IMR-90 (cell line): ENCODE measurements around the gene NCKAP5L. TPM values are rescaled to one million over a fixed set of nuclear protein-coding genes. Genes with fewer than 3 reads are reported as not detected.
A peak's percentile ranks its signal among the peaks of the same experiment; 100 is the strongest.

ENCODE experiments used
- ATAC-seq: fragments of 200-7000 bp; cut with Tn5 transposase; 2 replicates; pipeline ENCODE4 v1.9.1; 2020; ENCODE audit warnings: low read depth, mild to moderate bottlenecking, moderate library complexity
- BruUV-seq: library from RNA; stranded (reverse); fragments of 400-500 nt; replicated peaks from 2 replicates; lab custom pipeline; 2021; lab: Mats Ljungman, UMichigan
- CTCF ChIA-PET: fragments of 300-600 bp; formaldehyde crosslinking; extraction: SDS; loops from one replicate; lab custom pipeline; 2021; ENCODE audit warnings: antibody characterized with exemption; lab: Yijun Ruan, JAX
- POLR2A ChIA-PET: fragments of 300-600 bp; sonication (Branson Sonifier 250); formaldehyde crosslinking; loops from one replicate; lab custom pipeline; 2022; ENCODE audit warnings: antibody characterized with exemption; ENCODE audit not compliant: unreplicated experiment; lab: Charles Lee
- DNase-seq: peaks from one replicate; pipeline ENCODE4 v3.0.0; 2013
- H2AFZ ChIP-seq: replicated peaks from 2 replicates; pipeline ENCODE3; 2013; ENCODE audit warnings: low read length, mild to moderate bottlenecking; ENCODE audit not compliant: poor library complexity
- H2AK5ac ChIP-seq: 2 replicates; pipeline ENCODE4 v1.6.1; 2013; ENCODE audit warnings: low read depth, low read length, inconsistent platforms
- H2AK9ac ChIP-seq: replicated peaks from 2 replicates; pipeline ENCODE3; 2013; ENCODE audit warnings: mild to moderate bottlenecking, low read depth, low read length, moderate library complexity; ENCODE audit not compliant: poor library complexity
- H2BK120ac ChIP-seq: 2 replicates; pipeline ENCODE4 v1.6.1; 2013; ENCODE audit warnings: low read depth, low read length, inconsistent platforms
- H2BK15ac ChIP-seq: 3 replicates; pipeline ENCODE4 v1.6.1; 2013; ENCODE audit warnings: low read depth, low read length, inconsistent platforms
- H2BK20ac ChIP-seq: 2 replicates; pipeline ENCODE4 v1.6.1; 2013; ENCODE audit warnings: low read depth, mild to moderate bottlenecking, inconsistent platforms, low read length, moderate library complexity
- H2BK5ac ChIP-seq: 2 replicates; pipeline ENCODE4 v1.6.1; 2013; ENCODE audit warnings: mild to moderate bottlenecking, low read depth, low read length, inconsistent platforms; ENCODE audit not compliant: poor library complexity, severe bottlenecking
- H3K14ac ChIP-seq: replicated peaks from 2 replicates; pipeline ENCODE4 v1.6.1; 2013; ENCODE audit warnings: low read depth, low read length, inconsistent platforms
- H3K18ac ChIP-seq: 2 replicates; pipeline ENCODE4 v1.6.1; 2013; ENCODE audit warnings: low read depth, low read length, control low read depth
- H3K23ac ChIP-seq: 2 replicates; pipeline ENCODE4 v1.6.1; 2013; ENCODE audit warnings: low read depth, low read length, inconsistent platforms
- H3K27ac ChIP-seq: 2 replicates; pipeline ENCODE4 v1.5.1; 2013; ENCODE audit warnings: mild to moderate bottlenecking, control low read depth, low read length; ENCODE audit not compliant: insufficient read depth
- H3K27me3 ChIP-seq: 2 replicates; pipeline ENCODE4 v1.6.1; 2013; ENCODE audit warnings: low read length; ENCODE audit not compliant: control insufficient read depth, insufficient read depth
- H3K36me3 ChIP-seq: 2 replicates; pipeline ENCODE4 v1.6.1; 2013; ENCODE audit warnings: low read length, mixed read lengths; ENCODE audit not compliant: control insufficient read depth, insufficient read depth
- H3K4ac ChIP-seq: 2 replicates; pipeline ENCODE4 v1.6.1; 2013; ENCODE audit warnings: low read depth, low read length, inconsistent platforms
- H3K4me1 ChIP-seq: 2 replicates; pipeline ENCODE4 v1.6.1; 2013; ENCODE audit warnings: low read length, mixed read lengths; ENCODE audit not compliant: control insufficient read depth, insufficient read depth
- H3K4me2 ChIP-seq: 2 replicates; pipeline ENCODE4 v1.6.1; 2013; ENCODE audit warnings: low read depth, mild to moderate bottlenecking, control low read depth, low read length, moderate library complexity
- H3K4me3 ChIP-seq: 2 replicates; pipeline ENCODE4 v1.5.1; 2013; ENCODE audit warnings: low read depth, mild to moderate bottlenecking, control low read depth, low read length, moderate library complexity; ENCODE audit not compliant: insufficient read depth
- H3K56ac ChIP-seq: 2 replicates; pipeline ENCODE4 v1.6.1; 2013; ENCODE audit warnings: low read length, inconsistent platforms; ENCODE audit not compliant: insufficient read depth; ENCODE audit errors: extremely low read depth
- H3K79me1 ChIP-seq, 2 experiments: 2 replicates each; pipeline ENCODE4 v1.6.1; 2013; ENCODE audit warnings: low read length in 2 of 2, inconsistent platforms in 1 of 2, low read depth in 1 of 2
- H3K9ac ChIP-seq: 2 replicates; pipeline ENCODE4 v1.6.1; 2013; ENCODE audit warnings: low read depth, low read length, control low read depth
- H3K9me1 ChIP-seq: 2 replicates; pipeline ENCODE4 v1.6.1; 2013; ENCODE audit warnings: low read length, inconsistent platforms; ENCODE audit not compliant: insufficient read depth
- H3K9me3 ChIP-seq: 2 replicates; pipeline ENCODE4 v1.6.1; 2013; ENCODE audit warnings: low read length; ENCODE audit not compliant: control insufficient read depth, insufficient read depth
- H4K20me1 ChIP-seq: 2 replicates; pipeline ENCODE4 v1.6.1; 2013; ENCODE audit warnings: low read length, inconsistent platforms; ENCODE audit not compliant: insufficient read depth
- H4K5ac ChIP-seq: 2 replicates; pipeline ENCODE4 v1.6.1; 2013; ENCODE audit warnings: mild to moderate bottlenecking, low read depth, low read length, control low read depth
- H4K8ac ChIP-seq, 2 experiments: 2 replicates each; pipeline ENCODE4 v1.6.1; 2013; ENCODE audit warnings: low read depth in 2 of 2, low read length in 2 of 2, control low read depth in 1 of 2, inconsistent platforms in 1 of 2
- H4K91ac ChIP-seq: 2 replicates; pipeline ENCODE4 v1.6.1; 2013; ENCODE audit warnings: low read depth, low read length, inconsistent platforms; ENCODE audit not compliant: insufficient read depth
- BHLHE40 ChIP-seq: fragments of 150-350 bp; IDR thresholded peaks from 2 replicates; pipeline ENCODE4 v1.6.1; 2016; ENCODE audit warnings: mild to moderate bottlenecking, low read depth, low read length
- CEBPB ChIP-seq: IDR thresholded peaks from 2 replicates; pipeline ENCODE4 v1.6.1; 2012; ENCODE audit warnings: low read depth, low read length, improper control_type of control experiment
- CHD1 ChIP-seq: IDR thresholded peaks from 2 replicates; pipeline ENCODE4 v1.6.1; 2012; ENCODE audit warnings: low read depth, low read length, improper control_type of control experiment
- FOS ChIP-seq: fragments of 150-350 bp; IDR thresholded peaks from 2 replicates; pipeline ENCODE4 v1.6.1; 2016; ENCODE audit warnings: low read depth, low read length
- MAFK ChIP-seq: IDR thresholded peaks from 2 replicates; pipeline ENCODE4 v1.6.1; 2012; ENCODE audit warnings: low read depth, low read length, improper control_type of control experiment
- MAZ ChIP-seq: IDR thresholded peaks from 2 replicates; pipeline ENCODE4 v1.6.1; 2012; ENCODE audit warnings: low read depth, mild to moderate bottlenecking, low read length, improper control_type of control experiment, moderate library complexity, borderline replicate concordance
- NFE2L2 ChIP-seq: fragments of 150-350 bp; IDR thresholded peaks from 2 replicates; pipeline ENCODE4 v1.6.1; 2016; ENCODE audit warnings: low read depth, mild to moderate bottlenecking, low read length
- POLR2A ChIP-seq: IDR thresholded peaks from 2 replicates; pipeline ENCODE4 v1.6.1; 2012; ENCODE audit warnings: mild to moderate bottlenecking, low read depth, low read length
- RAD21 ChIP-seq: IDR thresholded peaks from 2 replicates; pipeline ENCODE4 v1.6.1; 2012; ENCODE audit warnings: low read length, improper control_type of control experiment
- RCOR1 ChIP-seq: IDR thresholded peaks from 2 replicates; pipeline ENCODE4 v1.6.1; 2012; ENCODE audit warnings: mild to moderate bottlenecking, low read length, improper control_type of control experiment; ENCODE audit not compliant: insufficient replicate concordance
- RFX5 ChIP-seq: IDR thresholded peaks from 2 replicates; pipeline ENCODE4 v1.8.0; 2012; ENCODE audit warnings: low read depth, mild to moderate bottlenecking, low read length, moderate library complexity
- WGBS, 2 experiments: methylation state at CpG; one replicate each; pipeline versions ENCODE4 v1.1.5 to v1.1.7; 2013; ENCODE audit warnings: missing lambda C conversion rate in 2 of 2; ENCODE audit not compliant: insufficient read length in 1 of 2; ENCODE audit errors: extremely low coverage in 2 of 2; 5-methylcytosine and 5-hydroxymethylcytosine counted together
- dilution Hi-C: fragments of 300-500 bp; cut with HindIII; formaldehyde crosslinking; loops from one replicate; pipeline ENCODE4 v1.14.3; 2018; ENCODE audit warnings: low sequenced_read_pairs; ENCODE audit not compliant: unreplicated experiment
- in situ Hi-C: fragments of 300-500 bp; cut with MboI; formaldehyde crosslinking; loops from 3 replicates; pipeline ENCODE4 v1.14.3; 2019; ENCODE audit warnings: low sequenced_read_pairs, inconsistent platforms, mixed read lengths
- intact Hi-C: fragments of 100-400 bp; cut with micrococcal nuclease; formaldehyde crosslinking; loops from 2 replicates; pipeline ENCODE4 v1.10.0; 2022
- polyA plus RNA-seq, 3 experiments: library from polyadenylated mRNA; depleted of rRNA; stranded (reverse); fragments of >200 nt; gene quantifications; 2 replicates each; pipeline ENCODE4 v1.2.3, GENCODE V29; 2012; ENCODE audit warnings: low replicate concordance in 1 of 3
- total RNA-seq: library from RNA; depleted of rRNA; stranded (reverse); fragments of >200 nt; gene quantifications from 2 replicates; pipeline ENCODE4 v1.2.3, GENCODE V29; 2012
- TF ChIP-seq, protein P1 (sequence below): fragments of 150-350 bp; IDR thresholded peaks from 2 replicates; pipeline ENCODE4 v1.6.1; 2017; ENCODE audit warnings: mild to moderate bottlenecking, antibody characterized with exemption, low read length, low read depth
- TF ChIP-seq, protein P2 (sequence below): conservative IDR thresholded peaks from 2 replicates; pipeline ENCODE4 v1.5.1; 2012; ENCODE audit warnings: mild to moderate bottlenecking, low read depth, low read length, improper control_type of control experiment

Gene NCKAP5L
- total and polyA plus RNA-seq, 2 of the 4 experiments (the other 2 are of a cell fraction): 6.1 to 14.4 TPM

GRCh38 chr12:49750027-49750995, 77.9 kb downstream of the NCKAP5L start:
- Histone ChIP-seq H4K8ac (no peak overlapping the region), H2AK9ac (no peak overlapping the region), H2BK20ac (peak overlapping the region; percentile 0; the same call in 1 of the 2 replicates), H4K91ac (no peak overlapping the region), H3K9me3 (no peaks in the 10 kb centered on the region), H3K27me3 (no peaks in the 10 kb centered on the region), H2AK5ac (no peak overlapping the region), H3K18ac (no peak overlapping the region), H2BK5ac (no peak overlapping the region), H3K36me3 (peaks cover 15% of the 10 kb centered on the region), H3K4me3 (no peak overlapping the region), H2BK15ac (no peak overlapping the region), H2AFZ (no peak overlapping the region), H3K27ac (peak overlapping the region; percentile 25; the same call in 1 of the 2 replicates), H2BK120ac (no peak overlapping the region), H3K9me1 (peaks cover 22% of the 10 kb centered on the region), H3K79me1 (peaks cover 0 to 54% of the 10 kb centered on the region in 2 experiments; a peak in 2 of 4 replicates), H3K23ac (peak overlapping the region; percentile 67; the same call in 1 of the 2 replicates), H3K4me1 (peaks cover 17% of the 10 kb centered on the region), H3K56ac (no peak overlapping the region), H3K14ac (peak overlapping the region; percentile 27; the same call in 1 of the 2 replicates), H3K4ac (peak overlapping the region; percentile 1; the same call in 1 of the 2 replicates), H4K5ac (no peak overlapping the region), H3K4me2 (peak overlapping the region; percentile 52), H3K9ac (no peak overlapping the region), H4K20me1 (peaks cover 94% of the 10 kb centered on the region)
- dilution Hi-C loops (no loop called here), in situ Hi-C loops (no loop called here), intact Hi-C loops (no loop called here)
- BruUV-seq: no TSS peak
- POLR2A ChIA-PET: no interaction called here
- DNase-seq (peak; percentile 80), ATAC-seq (peak; percentile 40)
- no CpG with 5 or more reads among the region's 8 CpGs for WGBS, 2 experiments
- CTCF ChIA-PET: interaction anchor here (0.5 to 0.9 kb wide), 2 partner anchors 30 to 506 kb away, joined by 3 to 6 read pairs; no protein-coding TSS in a partner anchor
- TF ChIP-seq CEBPB (peak; percentile 97), NFE2L2 (no peak), MAZ (no peak), CHD1 (no peak), RFX5 (no peak), RCOR1 (no peak), BHLHE40 (no peak), MAFK (no peak), POLR2A (peak; percentile 36; the same call in 1 of the 2 replicates), RAD21 (no peak; the same call in 1 of the 2 replicates), FOS (peak; percentile 44; the same call in 1 of the 2 replicates)
- TF ChIP-seq, protein P1, sequence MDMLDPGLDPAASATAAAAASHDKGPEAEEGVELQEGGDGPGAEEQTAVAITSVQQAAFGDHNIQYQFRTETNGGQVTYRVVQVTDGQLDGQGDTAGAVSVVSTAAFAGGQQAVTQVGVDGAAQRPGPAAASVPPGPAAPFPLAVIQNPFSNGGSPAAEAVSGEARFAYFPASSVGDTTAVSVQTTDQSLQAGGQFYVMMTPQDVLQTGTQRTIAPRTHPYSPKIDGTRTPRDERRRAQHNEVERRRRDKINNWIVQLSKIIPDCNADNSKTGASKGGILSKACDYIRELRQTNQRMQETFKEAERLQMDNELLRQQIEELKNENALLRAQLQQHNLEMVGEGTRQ: no peak
- TF ChIP-seq, protein P2, sequence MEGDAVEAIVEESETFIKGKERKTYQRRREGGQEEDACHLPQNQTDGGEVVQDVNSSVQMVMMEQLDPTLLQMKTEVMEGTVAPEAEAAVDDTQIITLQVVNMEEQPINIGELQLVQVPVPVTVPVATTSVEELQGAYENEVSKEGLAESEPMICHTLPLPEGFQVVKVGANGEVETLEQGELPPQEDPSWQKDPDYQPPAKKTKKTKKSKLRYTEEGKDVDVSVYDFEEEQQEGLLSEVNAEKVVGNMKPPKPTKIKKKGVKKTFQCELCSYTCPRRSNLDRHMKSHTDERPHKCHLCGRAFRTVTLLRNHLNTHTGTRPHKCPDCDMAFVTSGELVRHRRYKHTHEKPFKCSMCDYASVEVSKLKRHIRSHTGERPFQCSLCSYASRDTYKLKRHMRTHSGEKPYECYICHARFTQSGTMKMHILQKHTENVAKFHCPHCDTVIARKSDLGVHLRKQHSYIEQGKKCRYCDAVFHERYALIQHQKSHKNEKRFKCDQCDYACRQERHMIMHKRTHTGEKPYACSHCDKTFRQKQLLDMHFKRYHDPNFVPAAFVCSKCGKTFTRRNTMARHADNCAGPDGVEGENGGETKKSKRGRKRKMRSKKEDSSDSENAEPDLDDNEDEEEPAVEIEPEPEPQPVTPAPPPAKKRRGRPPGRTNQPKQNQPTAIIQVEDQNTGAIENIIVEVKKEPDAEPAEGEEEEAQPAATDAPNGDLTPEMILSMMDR: 0 out of 2 replicates have a peak, but pooled peaks have one; percentile 10
